ENCODE results near the gene ZMYND11. TPM values are rescaled to one million over a fixed set of nuclear protein-coding genes. Genes with fewer than 3 reads are reported as not detected.

ZMYND11 gene
- total and polyA plus RNA-seq, 2 of the 8 experiments (the other 6 are each of a cell fraction or from before 2014, with no cell fraction given), result 7.5 to 26.6 TPM

GRCh38 chr10:226018-226417 is 90.8 kb downstream of the ZMYND11 start (continued):
- TF ChIP-seq CHD7 (IDR thresholded peaks at IDR 0.05; ENCODE audit: insufficient replicate concordance, low read length) (no peak), EGR1 (IDR thresholded peaks at IDR 0.05; ENCODE audit: borderline replicate concordance, low read depth, low read length) (no peak), TAF1 (IDR thresholded peaks at IDR 0.05; ENCODE audit: low read depth, low read length) (no peak), SIX5 (IDR thresholded peaks at IDR 0.05; ENCODE audit: low read depth, low read length) (no peak), TEAD4 (IDR thresholded peaks at IDR 0.05; ENCODE audit: low read depth, low read length) (no peak), E2F6 (IDR thresholded peaks at IDR 0.05) (no peak), POLR2AphosphoS5 (IDR thresholded peaks at IDR 0.05; ENCODE audit: low read depth, low read length) (no peak), GABPA (IDR thresholded peaks at IDR 0.05; ENCODE audit: borderline replicate concordance, insufficient read depth, low read length) (no peak), MAFK (IDR thresholded peaks at IDR 0.05; ENCODE audit: low read depth, low read length) (no peak), KDM5A (IDR thresholded peaks at IDR 0.05; ENCODE audit: low read length) (no peak)
